HG02938 (cell line): ENCODE data around the gene FAM184A.

Experiments
- ATAC-seq: cut with Tn5 transposase; IDR thresholded peaks from one replicate; pipeline ENCODE4 v1.9.1; 2021; ENCODE audit warnings: mild to moderate bottlenecking, moderate library complexity; ENCODE audit not compliant: unreplicated experiment

Gene FAM184A

GRCh38 chr6:118968416-118968815, 110.0 kb downstream of the FAM184A start:
- ATAC-seq, result no peak

- no peak for ATAC-seq
Observed at GRCh38 chr6:118967239-118967638, 111.2 kb downstream of the FAM184A start.

- no peak for ATAC-seq
Observed at GRCh38 chr6:118965843-118966370, 112.6 kb downstream of the FAM184A start.

- ATAC-seq, result no peak
Observed at GRCh38 chr6:118965371-118965770, 113.1 kb downstream of the FAM184A start.

- ATAC-seq, result no peak
Observed at GRCh38 chr6:118963003-118963402, 115.5 kb downstream of the FAM184A start.

GRCh38 chr6:118959903-118960302, 118.6 kb downstream of the FAM184A start:
- ATAC-seq, result no peak

- ATAC-seq, result no peak
Observed at GRCh38 chr6:118953391-118953790, 125.1 kb downstream of the FAM184A start.

- no peak for ATAC-seq
Observed at GRCh38 chr6:118952683-118953082, 125.8 kb downstream of the FAM184A start.

GRCh38 chr6:118945217-118945616, 133.2 kb downstream of the FAM184A start:
- no peak for ATAC-seq

GRCh38 chr6:118940770-118941169, 137.7 kb downstream of the FAM184A start:
- ATAC-seq, result no peak

- no peak for ATAC-seq
Observed at GRCh38 chr6:118939683-118940082, 138.8 kb downstream of the FAM184A start.

- no peak for ATAC-seq
Observed at GRCh38 chr6:118935978-118936703, 142.3 kb downstream of the FAM184A start.

GRCh38 chr6:118935331-118935668, 143.2 kb downstream of the FAM184A start:
- ATAC-seq, result peak; percentile 16

GRCh38 chr6:118934461-118935330, 143.8 kb downstream of the FAM184A start, which contains the start of gene MCM9:
Gene MCM9, minus strand, starts transcription at chr6:118935159. Its CDS starts 3,436 bp downstream, at chr6:118931723.
- ATAC-seq, result peak; percentile 89

- peak; percentile 2 for ATAC-seq
Observed at GRCh38 chr6:118933855-118934460, 144.5 kb downstream of the FAM184A start.

GRCh38 chr6:118932421-118932820, 146.0 kb downstream of the FAM184A start:
- no peak for ATAC-seq

GRCh38 chr6:118931436-118931835, 147.0 kb downstream of the FAM184A start:
- no peak for ATAC-seq

- no peak for ATAC-seq
Observed at GRCh38 chr6:118930680-118931079, 147.8 kb downstream of the FAM184A start.

- ATAC-seq, result no peak
Observed at GRCh38 chr6:118923035-118923434, 155.4 kb downstream of the FAM184A start.

GRCh38 chr6:118921084-118921483, 157.4 kb downstream of the FAM184A start:
- ATAC-seq, result peak; percentile 57

GRCh38 chr6:118918329-118918725, 160.1 kb downstream of the FAM184A start:
- ATAC-seq, result no peak
